Stimulated activated CD4-positive, alpha-beta T cell treated with anti-CD3 and anti-CD28 coated beads, Interleukin-2, amount 100 ng/mL, for 48 hours (primary cell): ENCODE data around the gene PSTPIP1.

Source experiments
- DNase-seq, 2 donors: peaks; one replicate each; pipeline ENCODE4 v3.0.0-alpha.2; 2020

The PSTPIP1 gene

GRCh38 chr15:76979331-76979925 lies 15.5 kb upstream of the PSTPIP1 start:
- DNase-seq = no peak

GRCh38 chr15:76979996-76980520 lies 14.9 kb upstream of the PSTPIP1 start:
- no peak for DNase-seq

GRCh38 chr15:76982356-76982755 lies 12.6 kb upstream of the PSTPIP1 start:
- DNase-seq = no peak

- no peak for DNase-seq
Measured at GRCh38 chr15:76982756-76983155, 12.2 kb upstream of the PSTPIP1 start.

- no peak for DNase-seq
Measured at GRCh38 chr15:76983590-76984375, 11.1 kb upstream of the PSTPIP1 start.

GRCh38 chr15:76986743-76987142 lies 8.2 kb upstream of the PSTPIP1 start:
- DNase-seq = no peak

- DNase-seq = no peak
Measured at GRCh38 chr15:76987276-76987675, 7.7 kb upstream of the PSTPIP1 start.

- DNase-seq = peak; percentile 60 to 69
Measured at GRCh38 chr15:76987896-76988860, 6.7 kb upstream of the PSTPIP1 start.

GRCh38 chr15:76988867-76989780 lies 5.8 kb upstream of the PSTPIP1 start:
- DNase-seq = no peak

- DNase-seq = no peak
Measured at GRCh38 chr15:76991048-76991447, 3.9 kb upstream of the PSTPIP1 start.

GRCh38 chr15:76991741-76992645 lies 2.9 kb upstream of the PSTPIP1 start:
- DNase-seq = no peak

GRCh38 chr15:76993114-76993725 lies 1.7 kb upstream of the PSTPIP1 start:
- no peak for DNase-seq

GRCh38 chr15:76994001-76994400 lies 925 bp upstream of the PSTPIP1 start:
- DNase-seq = peak in 1 of 2 donors; percentile 55

GRCh38 chr15:76994496-76994895 lies 430 bp upstream of the PSTPIP1 start:
- no peak for DNase-seq

- DNase-seq = no peak
Measured at GRCh38 chr15:76996076-76996525, 1.2 kb downstream of the PSTPIP1 start.

GRCh38 chr15:76996526-76997401 lies 1.8 kb downstream of the PSTPIP1 start:
- no peak for DNase-seq

- DNase-seq = no peak
Measured at GRCh38 chr15:76998663-76999285, 3.8 kb downstream of the PSTPIP1 start.

- DNase-seq = no peak
Measured at GRCh38 chr15:76999996-77000395, 5.1 kb downstream of the PSTPIP1 start.

GRCh38 chr15:77001351-77001750 lies 6.4 kb downstream of the PSTPIP1 start:
- DNase-seq = no peak
